Umbilical cord (tissue), 2 donors: ENCODE data around the gene OCLN. TPM values are rescaled to one million over a fixed set of nuclear protein-coding genes. Genes with fewer than 3 reads are reported as not detected.
"Not testable (repeated sequence)": the region's sequence is repeated elsewhere in the genome, so short reads cannot be mapped to it uniquely, and the experiment has no call there.

Experiments
- DNase-seq: peaks from one replicate; pipeline ENCODE4 v3.0.0-alpha.2; 2015; ENCODE audit warnings: low spot score
- total RNA-seq: library from RNA; depleted of rRNA; stranded (reverse); fragments of >200 nt; gene quantifications from one replicate; pipeline ENCODE4 v1.2.3, GENCODE V29; 2014; ENCODE audit warnings: low replicate concordance; ENCODE audit not compliant: insufficient read depth

Gene OCLN
- total RNA-seq, 1 donor from 2014 or later: 12.5 TPM

DNA sequence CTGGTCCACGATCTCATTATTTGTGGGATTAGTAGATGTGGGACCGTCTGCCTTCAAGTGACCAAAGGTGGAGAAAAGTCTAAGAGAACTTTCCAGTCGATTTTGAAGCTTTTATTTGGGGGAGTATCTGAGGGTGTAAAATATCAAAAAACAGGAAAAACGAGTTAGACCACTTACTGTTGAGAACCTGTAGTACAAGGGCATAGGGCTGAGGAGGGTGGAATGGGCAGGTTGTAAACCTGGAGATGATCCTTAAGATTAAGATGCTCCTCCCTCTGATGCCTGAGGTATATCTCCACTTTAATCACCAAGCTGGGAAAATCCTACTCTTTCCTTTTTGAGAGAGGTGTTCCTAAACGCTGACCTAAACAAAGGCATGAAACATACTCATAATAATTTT, 35.4 kb downstream of the OCLN start:
- peak; percentile 17 for DNase-seq

DNA sequence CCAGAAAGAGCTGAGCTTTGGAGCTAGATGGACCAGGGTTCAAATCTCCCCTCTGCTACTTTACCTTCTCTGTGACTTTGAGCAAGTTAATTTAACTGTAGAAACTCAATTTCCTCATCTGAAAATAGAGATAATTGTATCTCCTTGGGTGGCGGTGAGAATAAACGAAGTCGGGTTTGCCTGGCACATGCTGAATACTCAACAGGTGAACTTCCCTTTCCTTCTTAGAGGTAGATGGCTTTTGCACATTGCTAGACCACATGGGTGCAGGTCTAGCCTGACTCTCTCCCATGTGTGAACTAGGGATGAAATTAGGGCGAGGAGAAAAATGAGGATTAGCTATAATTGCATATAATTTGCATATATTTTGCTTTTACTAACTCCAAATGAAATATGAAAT, 36.0 kb downstream of the OCLN start:
- DNase-seq: no peak

DNA sequence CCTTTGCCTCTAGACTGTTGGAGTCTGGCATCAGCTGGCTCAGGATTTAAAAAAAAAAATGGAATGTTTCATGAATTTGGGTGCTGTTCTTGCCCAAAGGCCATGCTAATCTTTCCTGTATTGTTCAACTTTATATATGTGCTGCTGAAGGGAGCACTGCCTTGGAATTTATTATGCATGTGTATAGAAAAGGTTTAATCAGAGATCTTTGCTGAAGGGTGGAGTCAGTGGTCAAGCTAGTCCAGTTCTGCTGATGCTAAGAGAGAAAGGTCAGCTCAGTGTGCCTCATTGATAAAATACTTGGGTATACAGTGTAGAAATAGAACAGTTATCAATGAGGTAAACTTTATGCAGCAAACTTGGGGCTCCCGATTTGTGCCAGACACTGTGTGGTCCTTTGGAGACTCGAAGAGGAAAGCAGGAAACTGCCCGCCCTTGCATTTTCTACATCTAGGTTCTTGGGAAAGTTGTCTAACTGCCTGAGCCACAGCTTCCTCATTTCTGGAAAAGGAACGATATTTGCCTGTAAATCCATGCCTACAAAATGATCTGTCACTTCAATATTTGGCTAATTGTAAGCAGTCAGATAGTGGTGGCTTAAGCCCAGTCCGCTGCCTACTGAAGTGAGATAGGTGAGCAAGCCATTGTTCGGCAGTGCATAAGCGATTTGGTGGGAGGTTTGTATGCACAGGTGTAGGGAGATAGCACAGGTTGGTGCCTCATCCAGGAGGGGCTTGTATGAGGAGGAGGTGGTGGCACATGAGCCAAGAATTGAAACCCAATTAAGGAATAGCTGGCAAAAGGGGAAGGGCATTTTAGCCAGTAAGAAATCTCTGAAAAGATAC, 38.2 kb downstream of the OCLN start:
- DNase-seq: no peak

DNA sequence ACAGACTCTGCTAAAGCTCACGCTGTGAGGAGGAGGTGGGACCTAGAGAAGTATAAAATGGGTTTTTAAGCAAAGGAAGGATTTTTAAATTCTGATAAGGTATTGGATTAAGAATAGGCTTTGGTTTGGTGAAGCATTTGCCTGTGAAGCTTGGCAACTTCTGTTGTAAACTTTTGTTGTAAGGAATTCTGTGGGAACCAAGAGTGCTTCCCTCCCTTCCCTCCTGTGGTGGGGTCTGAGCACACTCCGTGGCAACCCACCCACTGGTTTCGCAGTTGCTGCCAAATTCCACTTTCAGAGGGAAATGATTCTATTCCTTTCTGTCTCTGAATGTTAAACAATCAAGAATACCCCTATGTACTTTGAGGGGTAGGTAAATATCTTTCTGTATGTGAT, 38.8 kb downstream of the OCLN start:
- DNase-seq: no peak

DNA sequence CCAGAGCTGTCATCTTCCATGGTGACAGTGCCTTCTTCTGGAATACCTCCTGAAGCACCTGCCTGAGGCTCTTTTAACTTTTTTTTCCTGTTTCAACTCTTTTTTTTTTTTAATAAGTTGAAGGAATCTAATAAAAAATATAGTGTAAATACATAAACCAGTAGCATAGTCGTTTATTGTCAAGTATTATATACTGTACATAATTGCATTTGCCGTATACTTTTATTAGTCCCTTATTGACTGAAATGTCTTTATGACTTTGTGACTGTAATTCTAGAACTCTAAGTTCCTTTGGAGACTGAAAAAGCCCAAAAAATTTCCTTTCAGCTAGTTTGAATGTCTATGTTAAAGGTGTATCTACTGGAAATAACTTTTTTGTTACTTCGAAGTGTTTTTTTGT, 45.3 kb downstream of the OCLN start:
- not testable (repeated sequence) for DNase-seq

DNA sequence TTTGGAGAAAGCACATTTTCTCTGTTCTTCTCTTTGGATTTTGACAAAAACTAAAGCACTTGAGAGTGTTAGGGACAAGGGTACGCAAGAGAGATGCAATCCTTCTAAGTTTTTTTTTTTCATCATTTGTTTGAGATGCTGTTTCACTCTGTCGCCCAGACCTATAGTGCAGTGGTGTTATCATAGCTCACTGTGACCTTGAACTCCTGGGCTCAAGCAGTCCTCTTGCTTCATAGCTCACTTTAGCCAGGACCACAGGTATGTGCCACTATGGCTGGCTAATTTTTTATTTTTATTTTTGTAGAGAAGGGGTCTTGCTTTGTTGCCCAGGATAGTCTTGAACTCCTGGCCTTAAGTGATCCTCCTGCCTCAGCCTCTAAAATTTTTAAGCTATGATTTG, 46.1 kb downstream of the OCLN start:
- DNase-seq: not testable (repeated sequence)

DNA sequence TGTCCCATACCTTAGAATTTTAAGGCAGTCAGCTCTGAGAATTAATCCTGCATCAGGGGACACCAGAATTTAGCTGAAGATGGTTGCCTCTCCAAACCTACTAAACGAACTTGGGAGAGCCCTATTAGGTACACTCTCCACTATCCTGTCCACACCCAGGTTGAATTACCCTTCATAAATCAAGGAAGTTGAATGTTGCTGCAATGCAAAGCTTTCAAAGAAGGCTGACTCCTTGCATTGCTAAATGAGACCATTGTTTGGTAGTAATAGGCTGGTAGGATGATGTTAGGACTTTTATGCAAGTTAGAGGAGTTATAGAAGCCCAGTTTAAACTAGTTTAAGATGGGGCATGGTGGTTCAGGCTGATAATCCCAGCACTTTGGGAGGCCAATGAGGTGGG, 48.8 kb downstream of the OCLN start:
- DNase-seq: not testable (repeated sequence)

DNA sequence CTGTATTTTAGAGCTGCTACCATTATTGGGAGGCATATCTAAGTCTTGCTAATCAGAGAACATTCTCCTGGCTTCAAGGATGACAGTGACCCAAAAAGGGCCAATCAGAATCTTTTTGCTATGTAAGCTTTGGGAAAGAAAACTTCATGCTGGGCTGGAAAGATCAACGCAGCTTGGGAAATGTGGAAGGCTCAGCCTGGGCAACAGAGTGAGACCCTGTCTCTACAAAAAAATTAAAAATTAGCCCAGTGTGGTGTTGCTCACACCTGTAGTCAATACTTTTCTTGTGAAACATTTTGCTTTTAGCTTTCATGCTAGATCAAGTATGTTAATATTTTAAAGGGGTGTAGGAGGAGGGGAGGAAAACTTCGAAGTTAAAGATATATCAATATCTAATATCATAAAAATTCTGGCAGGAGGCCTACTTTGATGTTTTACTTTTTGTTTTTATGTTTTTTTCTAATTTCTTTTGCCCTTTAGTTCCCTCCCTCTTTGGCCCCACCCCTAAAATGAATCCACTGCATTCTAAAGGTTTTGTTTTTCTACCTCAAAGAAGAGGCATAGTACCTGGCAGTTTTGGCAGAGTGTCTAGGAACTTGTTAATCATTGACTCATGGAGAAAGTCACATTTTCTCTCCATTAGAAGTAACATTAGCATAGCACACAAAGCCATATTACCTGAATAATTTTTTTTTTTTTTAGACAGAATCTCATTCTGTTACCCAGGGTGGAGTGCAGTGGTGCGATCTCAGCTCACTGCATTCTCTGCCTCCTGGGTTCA, 50.4 kb downstream of the OCLN start:
- not testable (repeated sequence) for DNase-seq

DNA sequence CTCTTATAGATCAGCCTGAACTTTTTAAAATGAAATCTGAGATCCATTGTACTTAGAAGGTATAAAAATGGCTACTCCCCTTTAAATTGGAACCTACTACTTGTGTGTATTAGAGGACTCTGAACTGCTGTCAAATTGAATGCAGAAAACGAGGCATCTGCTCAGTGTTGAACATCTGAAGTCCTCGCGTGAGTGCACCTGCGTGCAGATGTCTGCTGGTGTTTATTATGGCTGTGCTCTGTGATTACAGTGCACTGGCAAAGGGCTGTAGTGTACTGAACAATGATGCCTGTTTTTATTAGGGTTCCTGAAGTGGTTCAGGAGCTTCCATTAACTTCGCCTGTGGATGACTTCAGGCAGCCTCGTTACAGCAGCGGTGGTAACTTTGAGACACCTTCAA, 52.0 kb downstream of the OCLN start:
- DNase-seq: not testable (repeated sequence)

DNA sequence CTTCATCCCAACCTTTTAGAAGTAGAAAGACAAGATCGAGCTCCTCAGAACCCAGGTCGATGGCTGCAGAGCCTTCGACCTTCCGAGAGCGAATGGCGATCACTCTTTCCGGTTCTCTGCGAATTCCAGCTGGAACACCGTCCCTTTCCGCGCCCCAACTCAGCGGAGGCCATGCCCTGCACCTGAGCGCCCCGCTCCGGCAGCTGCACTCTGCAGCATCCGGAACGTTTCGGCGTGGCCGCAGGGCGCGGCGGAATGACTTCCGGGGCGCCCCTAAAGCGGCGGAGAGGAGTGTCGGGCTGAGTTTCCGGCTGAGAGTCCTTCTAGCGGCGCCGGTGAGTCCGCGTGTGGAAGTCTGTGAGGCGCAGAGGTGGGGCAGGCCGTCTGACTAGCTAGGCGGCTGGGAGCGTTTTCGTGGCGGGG, 67.3 kb downstream of the OCLN start, which contains the start of gene GTF2H2C:
TSS of gene GTF2H2C (plus strand) at position 284 of the 423 bp plus-strand sequence. CDS start 4,942 bp downstream, outside the sequence.
- peak; percentile 83 for DNase-seq

DNA sequence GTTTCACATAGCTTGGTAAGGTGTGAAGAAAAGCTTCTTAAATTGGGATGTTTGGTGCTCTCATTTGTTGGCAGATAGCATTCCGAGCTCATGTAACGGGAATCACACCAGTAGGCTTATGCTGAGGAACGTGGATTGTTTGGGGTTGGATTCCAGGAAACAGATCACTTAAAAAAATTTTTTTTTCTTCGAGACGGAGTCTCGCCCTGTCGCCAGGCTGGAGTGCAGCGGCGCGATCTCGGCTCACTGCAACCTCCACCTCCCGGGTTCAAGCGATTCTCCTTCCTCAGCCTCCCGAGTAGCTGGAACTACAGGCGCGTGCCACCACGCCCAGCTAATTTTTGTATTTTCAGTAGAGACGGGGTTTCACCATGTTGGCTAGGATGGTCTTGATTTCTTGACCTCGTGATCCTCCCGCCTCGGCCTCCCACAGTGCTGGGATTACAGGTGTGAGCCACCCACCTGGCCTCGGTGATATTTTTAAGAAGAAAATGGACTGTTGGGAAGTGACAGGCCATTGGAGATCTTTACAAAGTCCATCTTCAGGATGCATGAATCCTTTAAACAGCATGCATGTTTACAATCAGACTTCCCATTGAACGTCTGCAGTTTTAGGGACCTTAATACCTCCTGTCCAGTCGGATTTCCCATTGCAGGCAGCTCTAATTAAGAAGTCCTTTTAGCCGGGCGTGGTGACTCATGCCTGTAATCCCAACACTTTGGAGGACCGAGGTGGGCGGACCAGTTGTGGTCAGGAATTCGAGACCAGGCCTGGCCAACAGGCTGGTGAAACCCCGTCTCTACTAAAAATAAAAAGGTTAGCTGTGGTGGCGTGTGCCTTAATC, 68.2 kb downstream of the OCLN start:
- not testable (repeated sequence) for DNase-seq

DNA sequence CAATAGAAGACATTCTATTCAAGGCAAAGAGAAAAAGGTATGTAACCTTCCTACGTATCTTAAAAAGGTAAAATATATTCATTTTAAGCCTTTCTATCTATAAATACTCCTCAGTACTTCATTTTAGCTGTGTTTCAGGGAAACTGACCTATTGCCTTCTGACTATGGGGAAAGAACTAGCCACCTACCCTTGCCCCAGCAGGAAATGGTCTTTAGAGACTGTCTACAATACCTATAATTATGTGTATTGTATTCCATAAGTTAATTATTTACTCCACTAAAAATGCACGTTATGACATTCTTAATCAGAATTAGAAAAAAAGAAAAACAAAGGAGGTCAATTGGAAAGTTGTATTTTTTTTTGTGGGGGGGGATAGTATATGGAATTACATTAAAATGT, 73.6 kb downstream of the OCLN start:
- DNase-seq: not testable (repeated sequence)

DNA sequence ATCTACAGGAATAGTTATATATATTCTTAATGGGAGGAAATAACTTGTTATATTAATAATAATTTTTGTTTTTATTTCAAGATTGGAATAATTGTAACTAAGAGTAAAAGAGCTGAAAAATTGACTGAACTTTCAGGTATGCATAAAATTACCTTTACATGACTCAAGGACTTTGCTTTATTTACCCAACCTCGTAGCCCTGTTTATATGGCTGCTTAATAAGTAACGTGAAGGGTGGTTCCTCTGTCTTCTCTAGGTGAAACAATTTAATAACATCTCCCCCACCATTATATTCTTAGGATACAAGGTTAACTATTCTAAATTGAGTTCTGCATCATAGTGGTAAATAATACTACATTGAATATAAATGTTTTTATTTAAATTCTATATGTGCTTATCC, 75.5 kb downstream of the OCLN start:
- not testable (repeated sequence) for DNase-seq

DNA sequence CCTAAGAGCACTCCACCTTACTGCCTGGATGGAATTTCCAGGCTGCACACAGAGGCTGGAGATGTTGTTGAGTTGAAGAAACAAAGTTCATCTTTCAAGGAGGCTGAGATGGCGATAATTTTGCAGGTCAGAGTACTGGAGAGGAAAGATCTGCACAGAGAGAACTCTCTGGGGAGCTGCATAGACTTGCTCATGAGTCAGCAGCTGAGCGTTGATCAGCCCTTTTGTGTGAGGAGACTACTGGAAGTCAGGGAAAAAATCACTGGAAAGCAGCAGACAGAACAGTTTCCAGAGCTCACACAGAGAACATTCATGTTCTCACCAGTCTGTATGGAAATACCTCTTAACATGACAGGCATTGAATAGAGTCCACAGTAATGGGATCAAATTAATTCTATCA, 90.8 kb downstream of the OCLN start:
- DNase-seq: not testable (repeated sequence)

DNA sequence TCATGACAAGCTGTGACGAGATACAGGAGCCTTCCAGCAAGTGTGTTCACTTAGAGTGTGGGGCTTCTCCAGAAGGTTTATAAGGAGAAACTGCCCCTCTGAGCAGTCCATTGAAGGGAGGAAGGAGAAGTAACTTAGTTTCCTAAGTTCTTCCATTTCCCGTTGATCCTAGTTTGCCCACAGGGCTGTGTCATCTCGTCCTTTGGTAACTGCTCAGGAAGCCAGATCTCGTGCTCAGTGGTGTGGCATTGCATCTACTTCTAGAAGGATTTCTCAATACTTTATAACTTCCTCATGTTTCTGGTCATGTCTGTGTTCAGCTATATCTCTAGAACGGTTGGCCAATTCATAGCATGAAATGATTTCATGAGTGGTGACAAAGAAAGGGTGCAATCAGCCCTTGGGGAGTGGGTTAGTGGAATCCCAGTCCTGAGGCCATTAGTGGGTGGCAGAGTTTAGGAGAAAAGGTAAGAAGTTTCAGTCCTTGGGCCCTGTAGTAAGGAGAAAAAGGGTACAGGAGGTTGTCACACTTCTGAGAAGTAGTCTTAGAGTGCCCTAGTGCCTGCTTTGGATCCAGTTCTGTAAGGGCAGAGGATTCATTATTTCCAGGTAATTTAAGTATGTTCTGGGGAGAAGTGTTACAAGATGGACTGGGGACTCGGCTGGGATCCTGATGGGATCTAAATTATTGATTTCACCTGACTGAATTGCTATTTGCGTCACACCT, 103.7 kb downstream of the OCLN start:
- not testable (repeated sequence) for DNase-seq

DNA sequence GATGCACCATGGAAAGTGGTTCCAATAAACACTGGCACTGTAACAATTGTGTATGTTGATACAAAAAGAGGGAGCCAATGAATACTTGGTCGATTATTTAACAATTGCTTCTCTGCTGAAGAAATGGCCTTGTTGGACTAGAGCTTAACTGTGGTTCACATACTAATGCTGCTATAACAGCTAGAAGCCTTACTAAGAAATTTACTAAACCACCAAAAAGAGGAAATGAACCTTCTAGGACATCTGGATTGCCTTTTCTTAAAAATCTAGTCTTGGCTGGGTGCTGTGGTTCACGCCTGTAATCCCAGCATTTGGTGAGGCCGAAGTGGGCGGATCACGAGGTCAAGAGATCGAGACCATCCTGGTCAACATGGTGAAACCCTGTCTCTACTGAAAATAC, 109.4 kb downstream of the OCLN start:
- not testable (repeated sequence) for DNase-seq

DNA sequence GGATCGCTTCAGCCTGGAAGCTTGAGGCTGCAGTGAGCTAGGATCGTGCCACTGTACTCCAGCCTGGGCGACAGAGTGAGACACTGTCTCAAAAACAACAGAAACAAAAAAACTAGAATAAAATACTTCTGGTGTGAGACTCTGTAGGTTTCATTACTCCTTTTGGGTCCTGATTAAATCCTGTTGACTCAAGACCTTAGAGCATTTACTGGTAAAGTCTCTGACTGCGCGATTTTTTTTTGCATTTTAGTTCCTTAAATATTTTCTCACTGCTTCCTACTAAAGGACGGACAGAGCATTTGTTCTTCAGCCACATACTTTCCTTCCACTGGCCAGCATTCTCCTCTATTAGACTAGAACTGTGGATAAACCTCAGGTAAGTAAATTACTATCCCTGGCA, 114.2 kb downstream of the OCLN start:
- not testable (repeated sequence) for DNase-seq
